Common myeloid progenitor, CD34-positive (primary cell): Measurements from ENCODE around the gene STRA8.

Source experiments
- CTCF ChIA-PET: fragments of 350-600 bp; sonication (Branson Sonifier 250); formaldehyde crosslinking; loops from one replicate; lab custom pipeline; 2021; ENCODE audit warnings: antibody characterized with exemption; lab: Charles Lee
- POLR2A ChIA-PET: fragments of 350-600 bp; sonication (Branson Sonifier 250); formaldehyde crosslinking; loops from one replicate; lab custom pipeline; 2021; ENCODE audit warnings: antibody characterized with exemption; lab: Charles Lee
- DNase-seq, 3 donors: peaks; one replicate each; pipeline versions ENCODE4 v3.0.0 to v3.0.0-alpha.2; 2013
- H3K27ac ChIP-seq, 2 experiments: 1 replicate in 1 of 2; 2 replicates in 1 of 2; pipeline ENCODE4 v1.7.0; 2013; ENCODE audit warnings: inconsistent platforms in 2 of 2, low read length in 2 of 2, mild to moderate bottlenecking in 2 of 2, low read depth in 1 of 2, moderate library complexity in 1 of 2; ENCODE audit not compliant: severe bottlenecking in 2 of 2, insufficient read depth in 1 of 2, poor library complexity in 1 of 2
- H3K27me3 ChIP-seq, 5 experiments: replicated peaks in 2 of 5; 1 replicate in 3 of 5; 2 replicates in 2 of 5; pipeline versions ENCODE4 v1.6.1 to v1.7.0; 2013; ENCODE audit warnings: low read length in 4 of 5, mild to moderate bottlenecking in 2 of 5, moderate library complexity in 2 of 5, inconsistent platforms in 1 of 5; ENCODE audit not compliant: insufficient read depth in 5 of 5, control insufficient read depth in 4 of 5
- H3K36me3 ChIP-seq, 4 experiments: 1 replicate in 2 of 4; 2 replicates in 2 of 4; pipeline versions ENCODE4 v1.6.1 to v1.7.0; 2013; ENCODE audit warnings: low read length in 3 of 4, control low read depth in 1 of 4, mild to moderate bottlenecking in 1 of 4; ENCODE audit not compliant: control insufficient read depth in 4 of 4, insufficient read depth in 4 of 4
- H3K4me1 ChIP-seq, 4 experiments: 1 replicate in 3 of 4; 2 replicates in 1 of 4; pipeline versions ENCODE4 v1.6.1 to v1.7.1; 2013; ENCODE audit warnings: low read length in 3 of 4, mild to moderate bottlenecking in 3 of 4, control low read depth in 1 of 4, inconsistent platforms in 1 of 4, moderate library complexity in 1 of 4; ENCODE audit not compliant: control insufficient read depth in 4 of 4, insufficient read depth in 4 of 4; ENCODE audit errors: control extremely low read depth in 1 of 4
- H3K4me3 ChIP-seq, 7 experiments: 1 replicate in 4 of 7; 2 replicates in 3 of 7; pipeline versions ENCODE4 v1.5.1 to v1.7.0; 2013; ENCODE audit warnings: mild to moderate bottlenecking in 7 of 7, low read length in 6 of 7, moderate library complexity in 6 of 7, inconsistent platforms in 2 of 7, low read depth in 2 of 7, control low read depth in 1 of 7; ENCODE audit not compliant: insufficient read depth in 4 of 7, control insufficient read depth in 1 of 7; ENCODE audit errors: extremely low read depth in 1 of 7
- H3K9me3 ChIP-seq, 5 experiments: 1 replicate in 4 of 5; 2 replicates in 1 of 5; pipeline versions ENCODE4 v1.6.1 to v1.7.1; 2013; ENCODE audit warnings: low read length in 4 of 5, mild to moderate bottlenecking in 2 of 5, inconsistent platforms in 1 of 5, low read depth in 1 of 5, moderate library complexity in 1 of 5; ENCODE audit not compliant: control insufficient read depth in 4 of 5, insufficient read depth in 2 of 5; ENCODE audit errors: control extremely low read depth in 1 of 5
- WGBS: methylation state at CpG from one replicate; pipeline ENCODE4 v1.1.5; 2013; ENCODE audit not compliant: insufficient coverage; 5-methylcytosine and 5-hydroxymethylcytosine counted together

STRA8 gene

DNA sequence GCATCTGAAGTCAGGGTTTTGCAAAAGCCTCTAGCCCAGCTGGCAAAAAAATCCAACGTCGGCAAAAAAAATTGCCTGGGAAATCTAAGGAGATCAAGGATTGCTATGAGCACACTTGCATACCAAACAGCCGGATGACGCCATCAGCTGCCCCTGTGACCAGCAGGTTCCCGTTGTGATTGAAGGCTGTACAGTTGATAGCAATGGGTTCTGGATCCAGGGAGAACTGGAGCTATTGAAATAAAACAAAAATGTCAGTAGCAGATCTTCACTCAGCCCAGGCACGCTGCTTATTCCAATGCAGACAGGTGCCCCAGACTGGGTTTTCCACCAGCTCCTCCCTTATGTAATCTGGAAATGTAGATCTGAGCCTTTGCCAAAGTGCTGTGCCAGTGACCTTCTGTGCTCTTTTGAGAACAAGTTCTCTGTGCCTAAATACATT, 44.4 kb upstream of the STRA8 start:
- Histone ChIP-seq H3K27me3 (no peaks in the 10 kb centered on the region), H3K4me1 (peaks cover 0 to 6% (median 0%) of the 10 kb centered on the region in 4 experiments), H3K36me3 (peaks cover 13 to 97% (median 67%) of the 10 kb centered on the region in 4 experiments), H3K4me3 (no peak overlapping the region), H3K27ac (no peak overlapping the region), H3K9me3 (peaks cover 0 to 3% (median 0%) of the 10 kb centered on the region in 5 experiments)
- POLR2A ChIA-PET = no interaction called here
- CTCF ChIA-PET = interaction anchor here (0.7 to 2.0 kb wide), 5 partner anchors 9 to 35 kb away, joined by 4 to 7 read pairs (median 4); no protein-coding TSS in a partner anchor
- WGBS = 100% methylated on average over 6 of the region's 6 CpGs
- no peak for DNase-seq

DNA sequence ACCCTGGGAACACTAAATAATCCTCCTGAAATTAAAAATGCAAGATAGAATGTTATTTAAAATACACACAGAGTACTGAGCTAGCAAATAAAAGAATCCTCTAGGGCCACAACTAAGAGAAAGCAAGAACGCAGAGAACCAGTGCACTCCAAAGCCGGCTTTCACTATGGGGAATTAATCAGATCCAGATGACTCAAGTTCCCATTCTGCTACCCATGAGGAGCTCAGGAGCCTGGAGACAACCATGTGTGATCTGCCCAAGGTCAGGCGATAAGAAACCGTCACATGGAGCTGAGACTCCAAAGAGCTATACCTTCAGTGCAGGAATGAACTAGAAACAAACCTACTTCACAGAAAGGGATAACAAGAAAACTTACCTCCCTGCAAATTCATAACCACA, 43.7 kb upstream of the STRA8 start:
- POLR2A ChIA-PET = interaction anchor here (0.7 kb wide), 1 partner anchor 526 kb away, joined by 4 read pairs; no protein-coding TSS in a partner anchor
- Histone ChIP-seq H3K4me1 (peaks cover 0 to 6% (median 0%) of the 10 kb centered on the region in 4 experiments), H3K27me3 (no peaks in the 10 kb centered on the region), H3K27ac (no peak overlapping the region), H3K9me3 (no peaks in the 10 kb centered on the region), H3K36me3 (peaks cover 19 to 97% (median 71%) of the 10 kb centered on the region in 4 experiments), H3K4me3 (no peak overlapping the region)
- 100% methylated on average over 3 of the region's 4 CpGs for WGBS
- CTCF ChIA-PET = interaction anchor here (1.2 kb wide), 1 partner anchor 13 kb away, joined by 4 read pairs; no protein-coding TSS in a partner anchor
- DNase-seq = no peak

DNA sequence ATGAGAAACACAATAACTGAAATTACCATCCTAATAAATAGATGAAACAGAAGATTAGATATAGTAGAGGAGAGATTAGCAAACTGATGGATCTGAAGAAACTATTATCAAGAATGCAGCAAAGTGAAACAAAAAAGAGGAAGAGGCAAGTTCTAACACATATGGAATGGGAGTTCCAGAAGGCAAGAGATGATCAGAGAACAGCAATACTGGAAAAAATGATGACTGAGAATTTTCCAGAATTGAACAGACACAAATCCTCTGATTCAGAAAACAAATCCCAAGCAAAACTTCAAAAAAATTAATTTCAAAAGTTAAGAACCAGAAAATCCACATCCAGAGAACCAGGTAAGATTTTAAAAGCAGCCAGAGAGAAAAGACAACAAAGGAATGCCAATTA, 42.9 kb upstream of the STRA8 start:
- Histone ChIP-seq H3K36me3 (peaks cover 22 to 96% (median 68%) of the 10 kb centered on the region in 4 experiments), H3K9me3 (no peaks in the 10 kb centered on the region), H3K27ac (no peak overlapping the region), H3K4me3 (no peak overlapping the region), H3K27me3 (no peaks in the 10 kb centered on the region), H3K4me1 (peaks cover 0 to 5% (median 0%) of the 10 kb centered on the region in 4 experiments)
- ChIA-PET CTCF (interaction anchor here (1.4 to 1.6 kb wide), 2 partner anchors 13 to 19 kb away, joined by 3 to 4 read pairs; no protein-coding TSS in a partner anchor), POLR2A (interaction anchor here (0.5 to 0.7 kb wide), 2 partner anchors 52 to 527 kb away, joined by 3 to 4 read pairs; no protein-coding TSS in a partner anchor)
- DNase-seq = no peak

DNA sequence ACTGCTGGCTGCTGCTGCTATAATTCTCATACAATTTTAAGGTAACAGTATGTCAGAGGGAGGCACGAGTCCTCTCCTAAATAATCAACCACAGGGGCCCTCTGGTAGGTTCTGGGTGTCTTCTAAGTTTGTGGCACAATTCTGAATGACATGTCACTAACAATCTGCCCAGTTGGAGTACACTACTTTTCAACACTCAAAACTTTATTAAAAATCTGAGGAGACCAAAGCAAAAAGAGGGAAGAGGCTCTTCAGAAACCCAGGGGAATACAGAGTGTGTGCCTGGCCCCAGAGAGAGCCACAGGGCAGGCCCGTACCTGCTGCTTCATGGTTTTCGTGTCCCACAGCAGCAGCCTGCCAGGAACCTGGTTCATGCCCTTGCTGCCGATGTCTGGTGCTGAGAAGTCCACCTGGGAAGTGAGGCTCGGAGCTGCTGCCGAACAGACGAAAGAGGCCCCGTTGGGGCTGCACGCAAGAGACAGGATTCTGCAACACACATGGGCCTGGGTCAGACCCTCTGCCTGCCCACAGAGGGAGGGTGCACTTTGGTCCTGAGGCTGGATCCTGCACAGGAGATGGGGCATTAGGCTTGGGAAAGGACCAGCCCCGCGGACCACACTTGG, 40.6 kb upstream of the STRA8 start:
- CTCF ChIA-PET = no interaction called here
- no peak overlapping the region for H3K27ac ChIP-seq

DNA sequence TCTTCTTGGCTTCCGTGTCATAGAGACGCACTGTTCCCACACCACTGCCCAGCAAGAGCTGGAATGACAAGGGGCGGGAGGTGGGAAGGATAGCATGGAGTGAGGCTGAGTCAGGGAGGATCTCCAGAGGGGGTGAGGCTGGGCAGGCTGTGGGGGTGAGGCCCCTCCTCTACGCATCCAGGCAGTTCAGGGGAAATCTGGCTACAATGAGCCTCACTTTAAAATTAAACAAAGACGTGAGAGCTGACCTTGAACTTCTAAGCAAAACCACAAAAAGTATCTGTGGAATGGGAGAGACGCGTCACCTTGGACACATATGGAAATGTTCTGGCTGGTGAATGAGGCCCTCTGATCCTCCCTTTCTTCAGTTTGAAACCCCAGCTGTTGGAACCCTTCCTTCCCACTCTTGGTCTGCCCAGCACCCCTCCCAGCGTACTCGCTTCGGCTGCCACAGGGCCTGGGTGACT, 40.0 kb upstream of the STRA8 start:
- ChIA-PET CTCF (no interaction called here), POLR2A (no interaction called here)

More for the DNA sequence above, 40.6 kb upstream of the STRA8 start:
- 95% methylated on average over 9 of the region's 11 CpGs for WGBS
- Histone ChIP-seq H3K36me3 (peaks cover 25 to 95% (median 67%) of the 10 kb centered on the region in 4 experiments), H3K4me3 (no peak overlapping the region), H3K27me3 (no peaks in the 10 kb centered on the region), H3K9me3 (no peaks in the 10 kb centered on the region), H3K4me1 (no peaks in the 10 kb centered on the region)
- DNase-seq = no peak
- POLR2A ChIA-PET = no interaction called here

DNA sequence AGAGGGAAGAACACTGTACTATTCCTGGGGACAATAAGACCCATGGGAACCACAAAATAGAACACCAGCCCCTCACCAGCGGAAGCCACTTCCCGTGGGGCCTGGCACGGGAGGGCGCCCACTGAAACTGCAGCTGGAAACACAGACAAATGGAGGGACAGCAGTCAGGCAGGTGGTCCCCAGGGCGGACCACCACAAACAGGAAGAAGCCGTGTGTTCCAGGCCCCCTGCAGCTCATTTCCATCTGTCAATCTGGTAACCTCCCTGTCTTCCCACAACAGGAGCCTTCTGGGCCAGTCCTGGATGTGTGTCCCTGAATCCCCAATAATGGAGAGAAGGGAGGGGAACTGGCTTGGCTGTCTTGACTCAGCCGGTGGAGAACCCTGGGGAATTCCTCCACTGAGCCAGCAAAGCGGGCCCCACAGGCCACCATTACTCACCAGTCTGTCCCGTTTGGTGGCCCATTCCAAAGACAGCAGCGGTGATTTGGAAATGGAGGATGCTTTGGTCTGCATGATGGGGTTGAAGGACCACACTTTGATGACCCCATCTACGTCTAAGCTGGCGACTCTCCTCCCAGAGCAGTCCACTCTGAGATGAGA, 39.0 kb upstream of the STRA8 start:
- Histone ChIP-seq H3K36me3 (peaks cover 27 to 94% (median 63%) of the 10 kb centered on the region in 4 experiments), H3K4me1 (no peaks in the 10 kb centered on the region), H3K9me3 (no peaks in the 10 kb centered on the region), H3K27ac (no peak overlapping the region), H3K4me3 (no peak overlapping the region), H3K27me3 (no peaks in the 10 kb centered on the region)
- 96% methylated on average over 9 of the region's 12 CpGs for WGBS
- CTCF ChIA-PET = no interaction called here
- POLR2A ChIA-PET = no interaction called here
- DNase-seq = no peak

More for the DNA sequence above, 40.0 kb upstream of the STRA8 start:
- Histone ChIP-seq H3K9me3 (no peaks in the 10 kb centered on the region), H3K4me3 (no peak overlapping the region), H3K4me1 (no peaks in the 10 kb centered on the region), H3K27ac (no peak overlapping the region), H3K36me3 (peaks cover 25 to 94% (median 66%) of the 10 kb centered on the region in 4 experiments), H3K27me3 (no peaks in the 10 kb centered on the region)
- no peak for DNase-seq
- WGBS = 96% methylated on average over 4 of the region's 10 CpGs

DNA sequence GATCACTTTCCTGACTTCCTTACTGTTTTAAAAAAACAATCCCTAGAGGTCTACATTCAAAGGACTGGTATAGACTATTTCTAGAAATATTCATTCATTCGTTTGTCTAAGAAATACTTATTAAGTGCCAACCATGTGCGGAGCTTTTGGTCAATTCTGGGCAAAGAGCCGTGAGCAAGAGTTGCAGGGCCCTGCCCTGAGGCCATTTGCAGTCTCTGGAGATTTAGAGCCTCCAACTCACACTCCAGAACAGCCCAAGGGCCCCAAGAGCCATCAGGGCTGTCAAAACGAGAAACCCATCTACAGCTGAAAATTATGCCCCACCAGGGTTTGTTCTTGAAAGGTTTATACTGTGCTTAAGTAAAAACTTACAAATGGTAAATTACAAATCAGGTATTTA, 38.5 kb upstream of the STRA8 start:
- ChIA-PET CTCF (interaction anchor here (1.3 kb wide), 1 partner anchor 15 kb away, joined by 3 read pairs; no protein-coding TSS in a partner anchor), POLR2A (no interaction called here)
- Histone ChIP-seq H3K4me1 (no peaks in the 10 kb centered on the region), H3K9me3 (no peaks in the 10 kb centered on the region), H3K36me3 (peaks cover 27 to 94% (median 60%) of the 10 kb centered on the region in 4 experiments), H3K27me3 (no peaks in the 10 kb centered on the region), H3K4me3 (no peak overlapping the region), H3K27ac (no peak overlapping the region)
- WGBS = 95% methylated on average over 3 of the region's 4 CpGs
- DNase-seq = no peak
